HG02885 (cell line): ENCODE measurements around the gene ARMC7.
"Not testable (repeated sequence)": the region's sequence is repeated elsewhere in the genome, so short reads cannot be mapped to it uniquely, and the experiment has no call there.

ENCODE experiments used
- ATAC-seq: cut with Tn5 transposase; IDR thresholded peaks from one replicate; pipeline ENCODE4 v1.9.1; 2021; ENCODE audit warnings: mild to moderate bottlenecking; ENCODE audit not compliant: unreplicated experiment, poor library complexity

Gene ARMC7

GRCh38 chr17:75147878-75148546, 38.2 kb downstream of the ARMC7 start:
- no peak for ATAC-seq

- ATAC-seq, result no peak
Observed at GRCh38 chr17:75151930-75152329, 42.2 kb downstream of the ARMC7 start.

GRCh38 chr17:75152523-75152921, 42.8 kb downstream of the ARMC7 start:
- ATAC-seq, result no peak

- ATAC-seq, result no peak
Observed at GRCh38 chr17:75152922-75153779, 43.4 kb downstream of the ARMC7 start.

GRCh38 chr17:75153780-75154194, 44.0 kb downstream of the ARMC7 start:
- peak; percentile 17 for ATAC-seq

- peak; percentile 95 for ATAC-seq
Observed at GRCh38 chr17:75154195-75155106, 44.7 kb downstream of the ARMC7 start, which contains the start of gene JPT1. JPT1 (minus strand) TSS chr17:75154512; CDS start chr17:75154397, 115 bp downstream.

- no peak for ATAC-seq
Observed at GRCh38 chr17:75155191-75155601, 45.4 kb downstream of the ARMC7 start.

- ATAC-seq, result not testable (repeated sequence)
Observed at GRCh38 chr17:75158480-75158879, 48.7 kb downstream of the ARMC7 start.

- no peak for ATAC-seq
Observed at GRCh38 chr17:75159196-75160031, 49.6 kb downstream of the ARMC7 start.

- no peak for ATAC-seq
Observed at GRCh38 chr17:75160211-75160610, 50.4 kb downstream of the ARMC7 start.

- ATAC-seq, result no peak
Observed at GRCh38 chr17:75163074-75163473, 53.3 kb downstream of the ARMC7 start.

- not testable (repeated sequence) for ATAC-seq
Observed at GRCh38 chr17:75164606-75165005, 54.8 kb downstream of the ARMC7 start.

GRCh38 chr17:75168998-75169397, 59.2 kb downstream of the ARMC7 start:
- no peak for ATAC-seq

- no peak for ATAC-seq
Observed at GRCh38 chr17:75173526-75173925, 63.8 kb downstream of the ARMC7 start.

- ATAC-seq, result no peak
Observed at GRCh38 chr17:75174996-75175395, 65.2 kb downstream of the ARMC7 start.

GRCh38 chr17:75176625-75177024, 66.9 kb downstream of the ARMC7 start:
- ATAC-seq, result no peak

- no peak for ATAC-seq
Observed at GRCh38 chr17:75178453-75178852, 68.7 kb downstream of the ARMC7 start.
